Stimulated activated CD4-positive, alpha-beta T cell treated with anti-CD3 and anti-CD28 coated beads, Interleukin-4, amount 100 ng/mL, for 1 hour (primary cell): ENCODE results near the gene ADAM10.
"Not testable (repeated sequence)": the region's sequence is repeated elsewhere in the genome, so short reads cannot be mapped to it uniquely, and the experiment has no call there.

Experiments used
- DNase-seq: peaks from one replicate; pipeline ENCODE4 v3.0.0-alpha.2; 2020

The ADAM10 gene

GRCh38 chr15:58749532-58750337, at the start of gene ADAM10:
Gene ADAM10 (minus strand): TSS chr15:58749707. CDS start chr15:58749534, 173 bp downstream.
- DNase-seq: peak; percentile 99

GRCh38 chr15:58797505-58797904, 48.0 kb upstream of the ADAM10 start:
- no peak for DNase-seq

- DNase-seq: no peak
These were observed 46.3 kb upstream of the ADAM10 start for GRCh38 chr15:58795825-58796224.

- no peak for DNase-seq
These were observed 44.4 kb upstream of the ADAM10 start for GRCh38 chr15:58793862-58794261.

- no peak for DNase-seq
These were observed 38.7 kb upstream of the ADAM10 start for GRCh38 chr15:58788056-58788710.

- no peak for DNase-seq
These were observed 35.8 kb upstream of the ADAM10 start for GRCh38 chr15:58785355-58785754.

GRCh38 chr15:58779554-58779953, 30.0 kb upstream of the ADAM10 start:
- no peak for DNase-seq

- DNase-seq: no peak
These were observed 27.6 kb upstream of the ADAM10 start for GRCh38 chr15:58777107-58777506.

- no peak for DNase-seq
These were observed 25.9 kb upstream of the ADAM10 start for GRCh38 chr15:58775402-58775801.

- no peak for DNase-seq
These were observed 23.5 kb upstream of the ADAM10 start for GRCh38 chr15:58773024-58773423.

GRCh38 chr15:58771621-58772250, 22.2 kb upstream of the ADAM10 start:
- DNase-seq: peak; percentile 26

GRCh38 chr15:58770857-58771620, 21.5 kb upstream of the ADAM10 start, which contains the start of gene MINDY2:
Gene MINDY2 (plus strand): TSS chr15:58771302. CDS start chr15:58771396, 94 bp downstream.
- peak; percentile 94 for DNase-seq

- DNase-seq: no peak
These were observed 21.0 kb upstream of the ADAM10 start for GRCh38 chr15:58770519-58770856.

GRCh38 chr15:58768601-58769004, 19.1 kb upstream of the ADAM10 start:
- DNase-seq: not testable (repeated sequence)

- no peak for DNase-seq
These were observed 16.8 kb upstream of the ADAM10 start for GRCh38 chr15:58766290-58766689.

GRCh38 chr15:58764468-58764867, 15.0 kb upstream of the ADAM10 start:
- no peak for DNase-seq

GRCh38 chr15:58762731-58763130, 13.2 kb upstream of the ADAM10 start:
- no peak for DNase-seq

GRCh38 chr15:58762285-58762684, 12.8 kb upstream of the ADAM10 start:
- DNase-seq: no peak

GRCh38 chr15:58761010-58761388, 11.5 kb upstream of the ADAM10 start:
- DNase-seq: peak; percentile 17

- DNase-seq: no peak
These were observed 11.0 kb upstream of the ADAM10 start for GRCh38 chr15:58760385-58761009.

GRCh38 chr15:58758141-58758540, 8.6 kb upstream of the ADAM10 start:
- no peak for DNase-seq

- DNase-seq: no peak
These were observed 6.4 kb upstream of the ADAM10 start for GRCh38 chr15:58755956-58756355.

- no peak for DNase-seq
These were observed 5.8 kb upstream of the ADAM10 start for GRCh38 chr15:58755350-58755749.
